T47D (cell line): Measurements from ENCODE around the gene ARHGAP24.
"Not testable (repeated sequence)": the region's sequence is repeated elsewhere in the genome, so short reads cannot be mapped to it uniquely, and the experiment has no call there.

Source experiments
- DNase-seq, 2 experiments: peaks; one replicate each; pipeline versions ENCODE4 v3.0.0 to v3.0.0-alpha.2; 2011 to 2012; ENCODE audit warnings: low read depth in 1 of 2, low spot score in 1 of 2
- JUND ChIP-seq: IDR thresholded peaks from 2 replicates; pipeline ENCODE4 v1.6.1; 2012; ENCODE audit warnings: low read depth
- in situ Hi-C: cut with HindIII; loops from 2 replicates; pipeline ENCODE4 v1.10.0; 2016; ENCODE audit warnings: low sequenced_read_pairs, low pct_unique_long_range_greater_than_20kb

Gene ARHGAP24

GRCh38 chr4:85512446-85513205 is 37.7 kb downstream of the ARHGAP24 start:
- DNase-seq, result no peak
- no peak for TF ChIP-seq JUND
- in situ Hi-C loops, result no loop called here

GRCh38 chr4:85514117-85514516 is 39.2 kb downstream of the ARHGAP24 start:
- no peak for TF ChIP-seq JUND
- no peak for DNase-seq
- in situ Hi-C loops, result no loop called here

- no peak for DNase-seq
- in situ Hi-C loops, result no loop called here
- TF ChIP-seq JUND, result no peak
These were observed 39.8 kb downstream of the ARHGAP24 start for GRCh38 chr4:85514783-85515182.

GRCh38 chr4:85515701-85516100 is 40.8 kb downstream of the ARHGAP24 start:
- in situ Hi-C loops, result no loop called here
- no peak for TF ChIP-seq JUND

GRCh38 chr4:85518526-85518925 is 43.6 kb downstream of the ARHGAP24 start:
- DNase-seq, in situ Hi-C loops: not testable (repeated sequence)

More at GRCh38 chr4:85515701-85516100, 40.8 kb downstream of the ARHGAP24 start:
- no peak for DNase-seq

- in situ Hi-C loops, result no loop called here
- DNase-seq, result no peak
- TF ChIP-seq JUND, result no peak
These were observed 46.1 kb downstream of the ARHGAP24 start for GRCh38 chr4:85520765-85521749.

- no peak for TF ChIP-seq JUND
- in situ Hi-C loops, result no loop called here
- no peak for DNase-seq
These were observed 47.3 kb downstream of the ARHGAP24 start for GRCh38 chr4:85522277-85522676.

- TF ChIP-seq JUND, result no peak
These were observed 47.9 kb downstream of the ARHGAP24 start for GRCh38 chr4:85522836-85523235.

GRCh38 chr4:85527815-85528214 is 52.9 kb downstream of the ARHGAP24 start:
- no peak for TF ChIP-seq JUND
- in situ Hi-C loops, result no loop called here

More at GRCh38 chr4:85522836-85523235, 47.9 kb downstream of the ARHGAP24 start:
- no peak for DNase-seq
- in situ Hi-C loops, result no loop called here

GRCh38 chr4:85531560-85532341 is 56.8 kb downstream of the ARHGAP24 start:
- in situ Hi-C loops, result no loop called here
- no peak for DNase-seq
- TF ChIP-seq JUND, result no peak

More at GRCh38 chr4:85527815-85528214, 52.9 kb downstream of the ARHGAP24 start:
- DNase-seq, result no peak

- no peak for DNase-seq
- TF ChIP-seq JUND, result no peak
- in situ Hi-C loops, result no loop called here
These were observed 59.2 kb downstream of the ARHGAP24 start for GRCh38 chr4:85534120-85534519.

- in situ Hi-C loops, result no loop called here
- no peak for TF ChIP-seq JUND
- no peak for DNase-seq
These were observed 68.9 kb downstream of the ARHGAP24 start for GRCh38 chr4:85543832-85544231.
